ENCODE measurements around the gene PIP5K1C.

The PIP5K1C gene

GRCh38 chr19:3625996-3626472 is 74.2 kb downstream of the PIP5K1C start:
- DNase-seq (ENCODE audit: low spot score): no peak

DNA sequence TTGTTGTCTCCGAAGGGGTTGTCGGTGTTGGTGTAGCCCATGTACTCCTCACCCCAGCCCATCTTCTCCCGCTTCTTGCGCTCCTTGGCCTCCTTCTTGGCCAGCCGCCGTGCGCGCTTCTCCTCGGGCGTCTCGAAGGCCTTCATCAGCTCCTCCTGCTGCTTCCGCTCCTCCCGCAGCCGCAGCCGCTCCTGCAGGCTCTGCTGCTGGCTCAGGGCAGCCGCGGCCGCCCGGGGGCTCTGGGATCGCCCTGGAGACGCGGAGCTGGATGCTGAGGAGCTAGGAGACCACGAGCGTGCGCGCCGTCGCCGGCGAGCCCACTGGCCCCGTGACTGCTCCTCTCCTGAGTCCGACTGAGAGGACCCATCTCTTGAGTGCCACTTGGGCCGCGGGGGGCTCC is 76.6 kb downstream of the PIP5K1C start:
- DNase-seq (ENCODE audit: low spot score): no peak

DNA sequence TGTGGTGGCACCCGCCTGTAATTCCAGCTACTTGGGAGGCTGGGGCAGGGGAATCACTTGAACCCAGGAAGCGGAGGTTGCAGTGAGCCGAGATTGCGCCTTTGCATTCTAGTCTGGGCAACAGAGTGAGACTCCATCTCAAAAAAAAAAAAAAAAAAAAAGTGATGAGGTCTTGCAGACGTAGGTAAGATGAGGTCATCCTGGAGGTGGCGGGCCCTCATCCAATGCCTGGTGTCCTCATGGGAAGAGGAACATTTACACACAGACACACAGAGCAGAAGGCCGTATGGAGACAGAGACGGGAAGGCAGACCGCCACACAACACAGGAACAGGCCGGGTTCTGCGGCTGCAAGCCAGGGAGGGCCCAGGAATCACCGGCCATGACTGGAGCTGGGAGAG is 78.0 kb downstream of the PIP5K1C start:
- no peak for DNase-seq (ENCODE audit: low spot score)

GRCh38 chr19:3621689-3622088 is 78.6 kb downstream of the PIP5K1C start:
- DNase-seq (ENCODE audit: low spot score): no peak

DNA sequence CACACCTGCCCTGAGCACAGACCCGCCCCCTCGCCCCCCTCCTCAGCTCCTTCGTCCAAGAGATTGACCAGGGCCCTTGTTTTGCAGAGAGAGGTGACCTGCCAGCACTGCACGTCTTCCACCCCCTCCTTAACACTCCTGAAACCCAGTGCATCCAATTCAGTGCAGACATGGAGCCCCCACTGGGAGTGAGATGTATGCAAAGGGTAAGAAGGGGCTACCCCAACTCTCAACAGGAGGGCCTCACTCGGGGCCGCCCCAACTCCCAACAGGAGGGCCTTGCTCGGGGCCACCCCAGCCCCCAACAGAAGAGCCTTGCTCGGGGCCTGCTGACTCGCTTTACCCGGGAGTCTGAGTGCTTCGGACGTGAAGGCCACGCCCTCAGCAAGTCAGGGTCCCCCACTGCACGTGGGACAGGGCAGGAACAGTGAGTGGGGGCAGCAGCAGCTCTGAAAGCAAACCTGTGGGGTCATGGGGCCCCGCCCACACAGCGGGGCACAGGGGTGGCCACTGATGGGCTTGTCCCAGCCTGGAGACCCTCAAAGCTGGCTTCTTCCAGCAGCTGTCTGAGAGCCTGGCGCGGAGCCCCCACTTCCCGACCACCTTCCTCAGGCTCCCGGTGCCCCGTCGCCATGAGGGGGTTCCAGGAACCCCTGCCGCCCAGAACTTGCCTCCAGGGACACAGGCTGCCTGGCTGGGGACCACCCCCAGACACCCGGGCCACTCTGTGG is 79.3 kb downstream of the PIP5K1C start:
- no peak for DNase-seq (ENCODE audit: low spot score)

DNA sequence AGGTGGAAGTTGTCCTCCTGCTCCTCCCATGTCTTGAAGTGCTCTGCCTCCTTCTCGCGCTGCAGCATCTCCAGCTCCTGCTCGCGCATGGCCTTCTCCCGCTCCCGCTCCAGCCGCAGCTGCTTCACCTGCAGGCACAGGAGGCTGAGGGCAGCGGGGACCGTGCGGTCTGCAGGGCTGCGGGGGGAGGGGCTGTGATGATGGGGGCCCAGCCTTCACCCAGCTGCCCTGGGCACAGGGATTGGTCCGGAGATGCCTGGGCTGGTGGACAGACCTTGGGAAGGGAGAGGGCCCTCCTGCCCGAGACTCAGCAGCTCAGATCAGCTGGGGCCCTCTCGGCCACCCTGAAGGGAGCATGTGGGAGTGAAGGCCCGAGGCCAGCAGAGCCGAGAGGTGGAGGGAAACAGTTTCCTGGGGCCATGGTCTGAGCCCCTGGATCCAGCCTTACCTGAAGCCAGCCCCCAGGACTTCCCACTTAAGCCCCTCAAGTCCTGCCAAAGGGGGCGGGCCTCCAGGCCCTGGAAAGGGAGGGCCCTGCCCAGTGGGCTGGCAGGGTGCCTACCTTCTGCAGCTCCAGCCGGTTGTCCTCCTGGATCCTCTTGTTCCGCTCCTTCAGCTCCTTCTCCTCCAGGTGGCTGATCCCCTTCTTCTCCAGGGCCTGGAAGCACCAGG is 80.0 kb downstream of the PIP5K1C start:
- no peak for DNase-seq (ENCODE audit: low spot score)

- DNase-seq (ENCODE audit: low spot score): no peak
These were observed 80.6 kb downstream of the PIP5K1C start for GRCh38 chr19:3619631-3620012.

GRCh38 chr19:3618811-3619630 is 81.2 kb downstream of the PIP5K1C start:
- DNase-seq (ENCODE audit: low spot score): no peak

DNA sequence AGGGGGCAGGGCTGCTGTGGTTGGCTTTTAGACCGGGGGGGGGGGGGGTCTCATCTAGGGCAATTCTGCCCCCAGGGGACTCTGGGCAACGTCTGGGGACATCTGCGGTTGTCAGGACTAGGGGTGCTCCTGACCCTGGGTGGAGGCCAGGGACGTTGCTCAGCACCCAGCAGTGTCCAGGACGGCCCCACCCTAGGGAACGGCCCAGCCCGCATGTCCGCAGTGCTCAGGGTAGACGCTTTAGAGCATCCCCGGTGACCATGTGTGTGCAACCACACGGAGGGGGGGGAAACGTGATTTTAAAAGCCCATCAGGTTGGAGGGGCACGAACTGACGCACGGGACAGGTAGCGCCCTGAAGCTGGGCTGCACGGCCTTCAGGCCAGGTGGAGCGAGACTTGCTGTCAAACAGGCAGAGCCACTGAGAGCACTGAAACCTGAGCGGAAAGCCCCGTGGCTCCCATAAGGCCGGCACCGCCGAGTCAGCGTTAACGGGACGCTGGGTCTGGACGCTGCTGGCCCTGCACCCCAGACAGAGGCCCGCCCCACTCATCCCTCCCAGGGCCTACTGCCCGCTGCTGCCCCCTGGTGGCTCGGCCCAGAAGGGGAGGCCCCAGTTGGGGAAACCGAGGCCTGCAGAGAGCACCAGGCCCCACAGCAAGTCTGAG is 82.0 kb downstream of the PIP5K1C start:
- peak; percentile 93 for DNase-seq (ENCODE audit: low spot score)

DNA sequence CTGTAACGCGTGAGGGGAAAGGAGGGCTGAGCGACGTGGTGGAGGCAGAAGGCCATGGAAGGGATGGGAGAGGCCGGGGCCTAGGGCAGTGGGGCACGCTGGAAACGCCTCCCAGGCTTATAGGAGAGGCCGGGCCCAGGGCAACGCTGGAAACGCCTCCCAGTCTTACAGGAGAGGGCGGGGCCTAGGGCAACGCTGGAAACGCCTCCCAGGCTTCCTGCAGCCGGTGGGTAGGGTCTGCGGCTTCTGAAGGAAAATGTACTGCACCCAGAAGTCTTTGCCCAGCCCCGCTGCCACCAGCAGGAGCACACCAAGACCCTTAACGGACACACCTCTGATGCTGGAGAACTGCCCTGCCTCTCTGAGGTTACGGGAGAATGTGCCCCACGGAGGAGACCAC is 82.8 kb downstream of the PIP5K1C start:
- no peak for DNase-seq (ENCODE audit: low spot score)

- DNase-seq (ENCODE audit: low spot score): no peak
These were observed 84.6 kb downstream of the PIP5K1C start for GRCh38 chr19:3615524-3616135.

DNA sequence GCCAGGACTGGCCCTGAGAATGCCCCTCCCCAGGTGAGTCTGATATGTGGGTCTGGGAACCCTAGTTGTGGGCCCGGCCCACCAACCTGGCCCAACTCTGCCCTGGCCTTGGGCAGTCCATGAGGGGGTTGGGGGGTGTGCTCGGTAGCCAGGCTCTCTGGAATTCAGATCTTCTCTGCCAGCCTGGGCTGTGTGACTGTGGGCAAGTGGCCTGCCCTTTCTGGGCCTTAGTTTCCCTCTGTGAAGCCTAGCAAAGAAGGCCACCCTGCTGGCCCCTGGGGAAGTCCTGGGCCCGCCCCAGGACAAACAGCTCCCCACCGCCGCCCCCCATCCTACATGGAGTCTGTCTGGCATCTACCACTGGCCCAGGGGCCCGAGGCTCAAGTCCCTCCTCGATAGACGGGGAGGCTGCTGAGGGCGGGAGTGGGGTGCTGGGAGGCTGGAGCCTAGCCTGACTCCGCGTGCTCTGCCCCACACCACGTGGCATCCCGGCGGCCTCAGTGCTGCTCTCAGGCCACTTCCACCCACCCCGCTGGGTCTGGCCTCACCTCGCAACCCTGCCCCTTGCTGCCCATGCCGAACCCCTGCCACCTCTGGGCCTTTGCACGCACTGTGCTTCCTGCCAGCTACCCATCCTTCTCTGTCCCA is 85.3 kb downstream of the PIP5K1C start:
- DNase-seq (ENCODE audit: low spot score): no peak

- no peak for DNase-seq (ENCODE audit: low spot score)
These were observed 86.2 kb downstream of the PIP5K1C start for GRCh38 chr19:3613818-3614661.

- no peak for DNase-seq (ENCODE audit: low spot score)
These were observed 87.1 kb downstream of the PIP5K1C start for GRCh38 chr19:3612901-3613741.

- no peak for DNase-seq (ENCODE audit: low spot score)
These were observed 87.9 kb downstream of the PIP5K1C start for GRCh38 chr19:3612330-3612729.

GRCh38 chr19:3611841-3612240 is 88.4 kb downstream of the PIP5K1C start:
- DNase-seq (ENCODE audit: low spot score): no peak

GRCh38 chr19:3610745-3611717 is 89.2 kb downstream of the PIP5K1C start:
- no peak for DNase-seq (ENCODE audit: low spot score)

Measured in AG08395 (cell line).